HG02938 (cell line): Measurements from ENCODE around the gene GRAMD1B.

Experiments used
- ATAC-seq: cut with Tn5 transposase; IDR thresholded peaks from one replicate; pipeline ENCODE4 v1.9.1; 2021; ENCODE audit warnings: mild to moderate bottlenecking, moderate library complexity; ENCODE audit not compliant: unreplicated experiment

GRAMD1B gene

DNA sequence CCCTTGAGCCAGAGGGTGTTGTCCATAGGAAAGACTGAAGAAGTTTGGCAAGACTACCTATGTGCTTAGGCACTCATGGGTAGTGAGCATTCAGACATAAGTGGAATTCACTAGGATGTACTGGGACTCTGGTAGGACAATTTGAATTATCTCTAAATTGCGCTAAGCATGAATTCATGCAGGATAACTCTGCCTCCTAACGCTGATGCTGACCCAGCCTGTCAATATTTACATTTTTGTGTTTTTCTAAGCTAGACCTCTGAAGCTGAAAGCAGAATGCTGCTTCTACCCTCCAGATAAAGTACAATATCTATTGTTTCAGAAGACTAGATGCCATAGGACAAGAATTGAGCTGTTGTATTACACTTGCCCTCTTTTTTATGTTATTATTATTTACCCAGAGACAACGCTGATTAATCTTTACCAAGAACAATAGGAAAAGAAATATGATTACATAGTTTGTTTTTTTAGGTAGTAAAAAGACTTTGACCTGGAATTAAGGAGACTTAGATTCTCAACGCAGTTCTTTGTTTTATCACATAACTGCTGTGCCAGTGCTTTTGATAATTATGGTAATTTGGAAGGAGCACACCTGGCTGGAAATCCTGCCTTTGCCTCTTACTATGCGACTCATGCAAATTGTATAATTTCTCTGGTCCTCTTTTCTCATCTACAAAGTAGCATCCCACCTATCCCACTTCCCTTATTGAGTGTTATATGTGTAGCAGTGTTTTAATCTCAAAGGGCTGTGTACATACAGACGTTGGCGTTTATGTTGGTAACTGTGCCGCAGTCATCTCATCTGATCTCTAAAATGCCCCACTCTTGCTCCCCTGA lies 21.2 kb upstream of the GRAMD1B start:
- no peak for ATAC-seq

GRCh38 chr11:123409456-123410217 lies 20.4 kb upstream of the GRAMD1B start:
- no peak for ATAC-seq

DNA sequence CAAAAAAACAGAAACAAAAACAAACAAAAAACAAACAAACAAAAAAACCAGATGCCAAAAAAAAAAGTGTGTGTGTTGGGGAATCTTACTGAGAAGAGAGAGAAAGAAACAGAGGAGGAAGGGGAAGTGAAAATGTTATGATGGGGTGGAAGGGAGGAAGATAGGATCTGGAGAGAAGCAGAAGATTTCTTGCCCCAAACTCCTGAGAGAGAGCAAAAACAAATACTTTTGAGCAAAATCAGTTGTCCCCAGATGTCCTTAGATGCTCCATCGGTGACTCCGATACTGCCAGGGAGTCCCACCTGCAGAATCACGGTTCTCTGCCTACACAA lies 19.9 kb upstream of the GRAMD1B start:
- ATAC-seq = no peak

GRCh38 chr11:123413636-123414035 lies 16.4 kb upstream of the GRAMD1B start:
- ATAC-seq = no peak

DNA sequence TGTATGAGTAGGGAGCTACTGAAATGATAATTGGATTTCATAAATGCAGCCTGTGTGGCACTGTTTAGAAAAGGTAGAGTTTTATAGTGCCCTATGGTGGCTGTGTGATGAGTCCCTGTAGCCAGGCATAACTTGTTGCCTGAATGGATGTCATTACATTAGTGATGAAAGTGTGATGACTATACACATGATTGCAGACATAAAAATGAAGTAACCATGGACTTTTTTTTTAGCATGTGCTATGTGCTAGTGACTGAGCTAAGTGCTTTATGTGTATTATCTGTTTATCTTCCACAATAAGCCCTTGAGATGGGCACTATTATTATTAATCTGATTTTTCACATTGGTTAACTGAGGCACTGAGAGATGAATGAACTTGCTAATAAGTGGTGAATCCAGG lies 13.5 kb upstream of the GRAMD1B start:
- ATAC-seq = no peak

GRCh38 chr11:123418351-123419114 lies 11.5 kb upstream of the GRAMD1B start:
- no peak for ATAC-seq

DNA sequence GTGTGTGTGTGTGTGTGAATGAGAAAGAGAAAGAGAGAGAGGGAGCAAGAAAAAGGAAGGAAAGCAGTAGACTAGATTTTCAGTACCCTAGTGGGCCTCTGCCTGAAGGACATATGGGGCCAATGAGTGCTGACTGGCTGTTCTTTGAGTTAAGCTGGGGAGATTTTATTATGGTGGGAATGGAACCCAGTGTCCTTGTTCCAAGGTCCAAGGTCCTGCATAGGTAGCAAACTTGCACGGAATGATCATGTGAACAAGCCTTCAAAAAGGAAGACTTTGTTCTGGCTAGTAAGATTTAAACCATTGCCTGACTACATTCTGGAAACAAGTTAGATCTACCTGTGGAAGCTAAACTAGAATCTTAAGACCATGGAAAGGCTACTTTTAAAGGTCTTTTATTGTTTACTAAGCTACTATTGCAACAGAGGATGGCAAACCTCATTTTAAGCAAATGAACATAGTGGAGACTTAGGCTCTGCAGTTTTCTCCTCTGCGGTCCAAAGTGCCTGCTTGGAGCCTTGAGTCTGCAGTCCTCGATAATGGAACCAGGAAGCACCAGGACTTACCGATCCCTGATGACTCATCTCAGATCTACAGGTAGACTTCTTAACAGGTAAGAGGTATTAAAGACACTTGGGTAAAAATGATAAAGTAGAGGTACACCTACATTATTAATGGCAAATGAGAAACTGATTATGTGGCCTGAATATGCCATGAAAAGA lies 10.2 kb upstream of the GRAMD1B start:
- ATAC-seq = no peak

DNA sequence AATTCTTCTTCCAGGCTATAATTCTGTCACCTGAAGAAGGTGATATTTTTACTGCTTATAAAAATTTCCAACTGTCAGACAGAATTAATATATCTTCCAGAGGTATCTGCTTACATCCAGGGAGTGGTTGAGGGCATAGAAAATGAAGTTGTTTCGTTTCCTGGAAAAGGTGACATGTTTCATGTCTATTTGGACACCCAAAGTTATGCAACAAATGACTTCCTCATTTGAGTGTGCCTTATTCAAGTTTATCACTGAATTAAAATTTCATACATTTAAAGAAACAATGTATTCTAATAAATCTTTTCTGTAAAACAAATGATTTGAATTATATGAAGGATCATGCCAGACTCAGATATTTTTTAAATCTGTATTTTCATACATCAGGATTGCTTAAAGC lies 8.5 kb upstream of the GRAMD1B start:
- no peak for ATAC-seq

- no peak for ATAC-seq
These were observed 4.7 kb upstream of the GRAMD1B start for GRCh38 chr11:123425367-123425766.

- ATAC-seq = no peak
These were observed 3.3 kb upstream of the GRAMD1B start for GRCh38 chr11:123426789-123427188.

GRCh38 chr11:123427405-123427804 lies 2.7 kb upstream of the GRAMD1B start:
- no peak for ATAC-seq

DNA sequence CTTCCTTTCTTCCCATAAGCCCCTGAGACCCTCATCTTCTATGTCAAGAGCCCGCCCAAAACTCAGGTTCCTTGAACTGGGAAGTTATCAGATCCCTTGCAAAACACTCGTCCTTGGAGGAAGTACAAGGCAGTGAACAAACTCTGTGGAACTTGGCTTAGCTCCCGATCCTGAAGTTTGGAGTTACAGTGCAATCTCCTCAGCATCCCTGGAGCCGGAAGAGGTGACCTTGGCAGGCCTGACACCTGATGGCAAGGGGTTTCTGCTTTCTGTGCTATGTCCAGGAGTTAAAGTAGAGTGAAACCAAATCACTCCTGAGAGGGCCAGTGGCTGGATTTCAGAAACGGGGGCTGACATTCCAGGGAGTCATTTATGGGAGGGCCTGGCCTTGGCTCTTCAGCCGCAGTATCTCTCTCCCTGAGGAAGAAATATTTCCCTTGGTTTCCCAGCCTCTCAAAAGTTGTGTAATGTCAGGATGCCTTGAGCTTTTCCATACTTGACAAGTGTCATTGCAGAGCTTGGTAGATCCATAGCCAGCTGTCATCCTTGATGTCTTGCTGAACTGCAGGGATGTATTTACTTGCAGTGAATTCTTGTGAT lies 1.9 kb upstream of the GRAMD1B start:
- no peak for ATAC-seq

DNA sequence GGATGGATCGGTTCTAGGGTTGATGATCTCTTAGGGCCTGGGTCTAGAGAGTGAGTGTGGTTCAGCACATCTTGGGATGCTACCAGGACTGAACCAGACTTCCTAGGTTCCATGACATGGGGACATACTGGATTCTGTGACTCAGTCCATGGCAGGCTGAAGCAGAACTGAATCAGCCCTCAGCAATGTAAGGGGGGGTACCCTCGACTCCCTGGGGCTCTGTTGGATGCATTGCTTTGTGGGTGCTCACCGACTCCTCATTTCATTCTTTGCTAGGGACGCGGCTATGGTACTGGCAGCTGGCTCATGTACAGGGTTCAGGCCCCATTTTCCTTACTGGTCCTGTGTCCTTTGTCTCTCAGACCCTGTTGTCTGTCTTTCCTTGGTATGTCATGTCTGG lies 733 bp upstream of the GRAMD1B start:
- ATAC-seq = no peak

GRCh38 chr11:123430721-123431497 lies 840 bp downstream of the GRAMD1B start:
- peak; percentile 48 for ATAC-seq

- ATAC-seq = no peak
These were observed 1.6 kb downstream of the GRAMD1B start for GRCh38 chr11:123431619-123432018.

- ATAC-seq = no peak
These were observed 4.2 kb downstream of the GRAMD1B start for GRCh38 chr11:123434262-123434661.

DNA sequence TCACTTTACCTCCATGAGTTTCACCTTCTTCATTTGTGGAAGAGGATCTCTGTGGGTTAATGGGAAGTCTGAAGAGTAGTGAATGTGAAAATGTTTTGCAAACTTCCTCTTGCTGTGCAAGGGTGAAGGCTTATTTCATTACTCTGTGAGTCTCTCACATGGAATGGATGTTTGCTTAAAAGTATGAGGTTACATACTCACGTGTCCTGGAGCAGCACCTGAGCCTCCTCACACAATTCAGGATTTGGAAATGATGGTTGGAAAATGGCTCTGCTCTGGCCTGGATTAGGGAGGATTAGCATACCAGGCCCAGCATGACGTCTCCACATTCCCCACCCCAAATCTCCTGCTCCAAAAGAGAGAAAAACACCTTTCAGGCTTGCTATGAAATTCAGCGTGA lies 4.8 kb downstream of the GRAMD1B start:
- ATAC-seq = no peak

GRCh38 chr11:123437236-123437979 lies 7.3 kb downstream of the GRAMD1B start:
- no peak for ATAC-seq

DNA sequence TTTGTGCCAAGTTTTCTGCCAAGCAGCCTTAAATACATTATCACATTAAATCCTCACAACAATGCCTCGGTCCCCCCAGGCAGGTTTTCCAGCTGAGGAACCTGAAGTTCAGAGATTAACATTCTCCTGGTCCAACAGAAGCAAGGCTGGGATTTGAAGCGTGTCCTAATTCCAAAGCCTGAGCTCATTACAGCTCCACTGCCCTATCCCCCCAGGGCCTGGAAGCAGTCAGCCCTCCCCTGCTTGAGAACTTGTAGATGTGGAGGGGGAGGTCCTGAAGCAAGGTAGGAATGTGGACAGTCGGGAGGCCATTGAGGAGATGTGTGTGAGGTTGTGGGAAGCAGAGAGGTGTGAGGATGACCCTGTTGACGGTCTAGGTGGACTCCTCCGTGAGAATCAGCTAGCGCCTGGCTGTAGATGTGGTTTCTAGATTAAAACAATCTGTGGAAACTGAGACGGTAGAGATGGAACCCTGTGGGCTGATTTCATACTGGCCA lies 8.1 kb downstream of the GRAMD1B start:
- no peak for ATAC-seq
